GM12878 (cell line): ENCODE measurements around the gene KIRREL3. TPM values are rescaled to one million over a fixed set of nuclear protein-coding genes. Genes with fewer than 3 reads are reported as not detected.

Experiments
- ATAC-seq: fragments of 200-7000 bp; cut with Tn5 transposase; 3 replicates; pipeline ENCODE4 v1.9.1; 2020; ENCODE audit warnings: mild to moderate bottlenecking, moderate library complexity
- BruUV-seq: library from RNA; stranded (reverse); fragments of 400-500 nt; replicated peaks from 2 replicates; lab custom pipeline; 2021; lab: Mats Ljungman, UMichigan
- CTCF ChIA-PET: fragments of 300-600 bp; sonication (Branson Sonifier 250); formaldehyde crosslinking; extraction: SDS; loops from one replicate; lab custom pipeline; 2021; ENCODE audit warnings: inconsistent platforms; lab: Yijun Ruan, JAX
- POLR2A ChIA-PET: fragments of 350-600 bp; formaldehyde crosslinking; extraction: SDS; loops from one replicate; lab custom pipeline; 2021; ENCODE audit warnings: inconsistent platforms; lab: Charles Lee
- RAD21 ChIA-PET: fragments of 300-600 bp; sonication (Branson Sonifier 250); formaldehyde crosslinking; loops from one replicate; lab custom pipeline; 2023; ENCODE audit warnings: antibody characterized with exemption; ENCODE audit not compliant: unreplicated experiment; lab: Charles Lee
- SMC1A ChIA-PET: fragments of 300-600 bp; sonication (Branson Sonifier 250); formaldehyde crosslinking; loops from one replicate; lab custom pipeline; 2023; ENCODE audit not compliant: unreplicated experiment, uncharacterized antibody; lab: Charles Lee
- DNase-seq: peaks from one replicate; pipeline ENCODE4 v3.0.0-alpha.2; 2011; ENCODE audit warnings: low read depth, low spot score
- FAIRE-seq: peaks from 3 replicates; lab custom pipeline; 2011; peaks lifted over from hg19 to GRCh38; lab: Jason Lieb, UNC
- H2AFZ ChIP-seq: 2 replicates; pipeline ENCODE4 v1.6.0; 2011; ENCODE audit warnings: low read depth, low read length, control low read depth; ENCODE audit not compliant: control insufficient read depth
- H3K27ac ChIP-seq: 2 replicates; pipeline ENCODE4 v1.5.1; 2011; ENCODE audit warnings: control low read depth; ENCODE audit not compliant: control insufficient read depth, insufficient read depth
- H3K27me3 ChIP-seq, 2 experiments: replicated peaks in 1 of 2; 2 replicates each; pipeline versions ENCODE4 v1.6.0 to v1.6.1; 2011; ENCODE audit warnings: low read length in 1 of 2; ENCODE audit not compliant: control insufficient read depth in 2 of 2, insufficient read depth in 2 of 2
- H3K36me3 ChIP-seq, 2 experiments: 2 replicates each; pipeline ENCODE4 v1.5.1; 2011; ENCODE audit warnings: low read length in 1 of 2; ENCODE audit not compliant: control insufficient read depth in 2 of 2, insufficient read depth in 2 of 2
- H3K4me1 ChIP-seq: 2 replicates; pipeline ENCODE4 v1.6.1; 2011; ENCODE audit warnings: mild to moderate bottlenecking, low read length, moderate library complexity, mixed read lengths; ENCODE audit not compliant: control insufficient read depth, insufficient read depth
- H3K4me2 ChIP-seq: 2 replicates; pipeline ENCODE4 v1.6.0; 2011; ENCODE audit warnings: control low read depth; ENCODE audit not compliant: control insufficient read depth, insufficient read depth
- H3K4me3 ChIP-seq: fragments of 200-600 bp; sonication (generic); 2 replicates; pipeline ENCODE4 v1.5.1; 2016
- H3K79me2 ChIP-seq: 2 replicates; pipeline ENCODE4 v1.6.0; 2011; ENCODE audit warnings: low read length; ENCODE audit not compliant: control insufficient read depth, insufficient read depth
- H3K9ac ChIP-seq: 2 replicates; pipeline ENCODE4 v1.8.0; 2011; ENCODE audit warnings: low read length, control low read depth, mixed read lengths; ENCODE audit not compliant: control insufficient read depth, insufficient read depth
- H3K9me3 ChIP-seq: replicated peaks from 3 replicates; pipeline ENCODE4 v1.5.1; 2011; ENCODE audit warnings: mild to moderate bottlenecking, low read length; ENCODE audit not compliant: control insufficient read depth, insufficient read depth
- H4K20me1 ChIP-seq: 2 replicates; pipeline ENCODE4 v1.6.0; 2011; ENCODE audit not compliant: control insufficient read depth, insufficient read depth
- CEBPB ChIP-seq, 2 experiments: fragments of 150-350 bp in 1 of 2; IDR thresholded peaks; 2 replicates each; pipeline ENCODE4 v1.6.1; 2012 to 2014; ENCODE audit warnings: low read depth in 2 of 2, low read length in 2 of 2, borderline replicate concordance in 1 of 2, inconsistent platforms in 1 of 2
- E2F8 ChIP-seq: fragments of 450-650 bp; IDR thresholded peaks from 2 replicates; pipeline ENCODE4 v1.6.1; 2018; ENCODE audit warnings: mild to moderate bottlenecking, low read depth, moderate library complexity; ENCODE audit not compliant: partially characterized antibody
- ELK1 ChIP-seq: IDR thresholded peaks from 2 replicates; pipeline ENCODE4 v1.6.1; 2012; ENCODE audit warnings: low read depth, low read length, improper control_type of control experiment
- HCFC1 ChIP-seq: fragments of 150-350 bp; IDR thresholded peaks from 2 replicates; pipeline ENCODE4 v1.6.1; 2014; ENCODE audit warnings: low read length
- IRF4 ChIP-seq: IDR thresholded peaks from 2 replicates; pipeline ENCODE4 v1.6.1; 2011; ENCODE audit warnings: low read depth, low read length
- KDM1A ChIP-seq: fragments of 200-600 bp; sonication (generic); IDR thresholded peaks from 2 replicates; pipeline ENCODE4 v1.6.1; 2016; ENCODE audit warnings: borderline replicate concordance
- LARP7 ChIP-seq: fragments of 450-650 bp; IDR thresholded peaks from 2 replicates; pipeline ENCODE4 v1.6.1; 2017; ENCODE audit warnings: mild to moderate bottlenecking
- MTA2 ChIP-seq: fragments of 450-650 bp; IDR thresholded peaks from 2 replicates; pipeline ENCODE4 v1.6.1; 2016; ENCODE audit warnings: low read depth, mild to moderate bottlenecking, moderate library complexity
- PKNOX1 ChIP-seq: fragments of 450-650 bp; IDR thresholded peaks from 2 replicates; pipeline ENCODE4 v1.6.1; 2016; ENCODE audit warnings: mild to moderate bottlenecking
- POLR2AphosphoS5 ChIP-seq: IDR thresholded peaks from 2 replicates; pipeline ENCODE4 v1.6.1; 2011; ENCODE audit warnings: mild to moderate bottlenecking, low read length, inconsistent platforms
- SIN3A ChIP-seq: IDR thresholded peaks from 2 replicates; pipeline ENCODE4 v1.6.1; 2012; ENCODE audit warnings: low read depth, low read length, improper control_type of control experiment
- ZNF592 ChIP-seq: fragments of 450-650 bp; IDR thresholded peaks from 2 replicates; pipeline ENCODE4 v1.6.1; 2017; ENCODE audit warnings: mild to moderate bottlenecking, moderate library complexity
- ZSCAN29 ChIP-seq: fragments of 450-650 bp; IDR thresholded peaks from 2 replicates; pipeline ENCODE4 v1.6.1; 2017; ENCODE audit warnings: mild to moderate bottlenecking, moderate library complexity
- WGBS: methylation state at CpG from one replicate; pipeline ENCODE4 v1.1.6; 2016; ENCODE audit warnings: low lambda C conversion rate; ENCODE audit not compliant: insufficient replicate concordance, insufficient coverage; ENCODE audit errors: missing lambda C conversion rate; 5-methylcytosine and 5-hydroxymethylcytosine counted together
- in situ Hi-C: fragments of 300-500 bp; cut with MboI; formaldehyde crosslinking; loops from 9 replicates; pipeline ENCODE4 v1.14.3; 2018; ENCODE audit warnings: mixed read lengths
- intact Hi-C: fragments of 100-400 bp; cut with micrococcal nuclease; formaldehyde crosslinking; loops from one replicate; pipeline ENCODE4 v1.14.2; 2022; ENCODE audit not compliant: unreplicated experiment
- polyA plus RNA-seq, 11 experiments: library from polyadenylated mRNA; depleted of rRNA in 4 of 11; unstranded in 6 of 11; stranded (reverse) in 5 of 11; fragments of >200 nt; fragmentation: Nextera tagmentation in 4 of 11; fragmentation: Illumina TruSeq in 1 of 11; extraction: Ambion mirVana in 4 of 11; extraction: Trizol in 1 of 11; gene quantifications; 1 replicate in 1 of 11; 2 replicates in 10 of 11; pipeline versions ENCODE4 v1.2.1 to v1.2.3, GENCODE V29; 2011 to 2016; ENCODE audit warnings: inconsistent platforms in 2 of 11, missing spikeins in 2 of 11, low read depth in 1 of 11
- total RNA-seq, 4 experiments: library from RNA; depleted of rRNA in 3 of 4; stranded (reverse); fragments of >200 nt in 3 of 4; fragmentation: Illumina TruSeq in 1 of 4; extraction: Trizol in 1 of 4; gene quantifications; 2 replicates each; pipeline versions ENCODE4 v1.2.1 to v1.2.3, GENCODE V29; 2013 to 2021

The KIRREL3 gene
- total and polyA plus RNA-seq, 10 of the 15 experiments (the other 5 are each of a cell fraction or from before 2014, with no cell fraction given): under 0.01 TPM; not detected in 9

- TF ChIP-seq ZNF592: no peak
- no peak for TF ChIP-seq POLR2AphosphoS5
- TF ChIP-seq ELK1: no peak
- no peak for TF ChIP-seq LARP7
- no peak for TF ChIP-seq HCFC1
- TF ChIP-seq ZSCAN29: no peak
- no peak for TF ChIP-seq IRF4
- TF ChIP-seq CEBPB (IDR thresholded peaks at IDR 0.05; ENCODE audit: borderline replicate concordance in 1 of 2, low read depth in 2 of 2, low read length in 2 of 2): no peak
- no peak for TF ChIP-seq SIN3A
- no peak for TF ChIP-seq MTA2
- no peak for TF ChIP-seq PKNOX1
- no peak for TF ChIP-seq KDM1A
- no peak for TF ChIP-seq E2F8
- Histone ChIP-seq H3K4me3 (no peak overlapping the region), H2AFZ (no peak overlapping the region), H3K4me1 (peaks cover 17% of the 10 kb centered on the region), H4K20me1 (no peaks in the 10 kb centered on the region; the same call in 1 of the 2 replicates), H3K27me3 (peaks cover 0 to 3% of the 10 kb centered on the region in 2 experiments; a peak in 3 of 4 replicates), H3K4me2 (no peak overlapping the region), H3K9ac (no peak overlapping the region), H3K9me3 (no peaks in the 10 kb centered on the region), H3K27ac (no peak overlapping the region), H3K36me3 (no peaks in the 10 kb centered on the region), H3K79me2 (no peaks in the 10 kb centered on the region)
- no peak for FAIRE-seq
- intact Hi-C loops (no loop called here), in situ Hi-C loops (no loop called here)
- ChIA-PET CTCF (interaction anchor here (1.4 to 8.2 kb wide), 7 partner anchors 9 to 588 kb away, joined by 3 to 232 read pairs (median 7); partner anchors contain the start of gene DCPS), RAD21 (interaction anchor here (1.2 kb wide), 2 partner anchors 43 to 175 kb away, joined by 3 to 7 read pairs; no protein-coding TSS in a partner anchor), POLR2A (interaction anchor here (1.6 kb wide), 1 partner anchor 181 kb away, joined by 3 read pairs; no protein-coding TSS in a partner anchor), SMC1A (interaction anchor here (0.5 to 7.1 kb wide), 3 partner anchors 30 to 176 kb away, joined by 3 to 79 read pairs (median 24); no protein-coding TSS in a partner anchor)
- BruUV-seq: no TSS peak
- no peak for ATAC-seq
- WGBS: 51% methylated on average over 12 of the region's 12 CpGs
- DNase-seq: no peak
These were observed 514.5 kb downstream of the KIRREL3 start for GRCh38 chr11:126485986-126486635.
